ENCODE data around the gene GRHL3.
A peak's percentile ranks its signal among the peaks of the same experiment; 100 is the strongest.

Gene GRHL3

GRCh38 chr1:24318615-24319311 is 394 bp upstream of the GRHL3 start:
- DNase-seq (ENCODE audit: low spot score) = no peak
- no peak for TF ChIP-seq CTCF (conservative IDR thresholded peaks at IDR 0.05; ENCODE audit: low read depth)
- H3K27ac ChIP-seq = peak overlapping the region; percentile 86
- ChIA-PET POLR2A (ENCODE audit: low non-redundant PET) (interaction anchor here (0.6 kb wide), 1 partner anchor 158 kb away, joined by 3 read pairs; no protein-coding TSS in a partner anchor), CTCF (interaction anchor here (0.6 to 3.9 kb wide), 5 partner anchors 10 to 117 kb away, joined by 3 to 13 read pairs (median 7); no protein-coding TSS in a partner anchor)

GRCh38 chr1:24319962-24320361 is 805 bp downstream of the GRHL3 start:
- peak overlapping the region; percentile 86 for H3K27ac ChIP-seq
- ChIA-PET POLR2A (ENCODE audit: low non-redundant PET) (interaction anchor here (0.6 kb wide), 1 partner anchor 118 kb away, joined by 3 read pairs; no protein-coding TSS in a partner anchor), CTCF (interaction anchor here (0.6 to 3.9 kb wide), 5 partner anchors 9 to 319 kb away, joined by 3 to 13 read pairs (median 3); no protein-coding TSS in a partner anchor)
- TF ChIP-seq CTCF (conservative IDR thresholded peaks at IDR 0.05; ENCODE audit: low read depth) = no peak
- DNase-seq (ENCODE audit: low spot score) = no peak

- CTCF ChIA-PET = interaction anchor here (0.7 to 3.9 kb wide), 3 partner anchors 69 to 119 kb away, joined by 3 to 13 read pairs (median 3); no protein-coding TSS in a partner anchor
- POLR2A ChIA-PET (ENCODE audit: low non-redundant PET) = no interaction called here
- peak overlapping the region; percentile 87 for H3K27ac ChIP-seq
Observed at GRCh38 chr1:24321126-24321525, 2.0 kb downstream of the GRHL3 start.

GRCh38 chr1:24321697-24322469 is 2.7 kb downstream of the GRHL3 start:
- DNase-seq (ENCODE audit: low spot score) = peak; percentile 83
- peak overlapping the region; percentile 87 for H3K27ac ChIP-seq
- no peak for TF ChIP-seq CTCF (conservative IDR thresholded peaks at IDR 0.05; ENCODE audit: low read depth)
- ChIA-PET POLR2A (ENCODE audit: low non-redundant PET) (no interaction called here), CTCF (interaction anchor here (0.6 to 3.9 kb wide), 5 partner anchors 29 to 120 kb away, joined by 3 to 13 read pairs (median 3); no protein-coding TSS in a partner anchor)

More at GRCh38 chr1:24321126-24321525, 2.0 kb downstream of the GRHL3 start:
- TF ChIP-seq CTCF (conservative IDR thresholded peaks at IDR 0.05; ENCODE audit: low read depth) = no peak
- no peak for DNase-seq (ENCODE audit: low spot score)

- no peak for DNase-seq (ENCODE audit: low spot score)
- CTCF ChIA-PET = interaction anchor here (0.6 to 3.9 kb wide), 4 partner anchors 68 to 265 kb away, joined by 3 to 13 read pairs (median 3); no protein-coding TSS in a partner anchor
- H3K27ac ChIP-seq = peak overlapping the region; percentile 87
- POLR2A ChIA-PET (ENCODE audit: low non-redundant PET) = no interaction called here
- no peak for TF ChIP-seq CTCF (conservative IDR thresholded peaks at IDR 0.05; ENCODE audit: low read depth)
Observed at GRCh38 chr1:24322470-24323177, 3.5 kb downstream of the GRHL3 start.

- ChIA-PET CTCF (interaction anchor here (0.6 to 1.7 kb wide), 2 partner anchors 121 to 264 kb away, joined by 3 to 6 read pairs; no protein-coding TSS in a partner anchor), POLR2A (ENCODE audit: low non-redundant PET) (no interaction called here)
- DNase-seq (ENCODE audit: low spot score) = peak; percentile 46
- peak overlapping the region; percentile 87; the same call in 1 of the 2 replicates for H3K27ac ChIP-seq
- no peak for TF ChIP-seq CTCF (conservative IDR thresholded peaks at IDR 0.05; ENCODE audit: low read depth)
Observed at GRCh38 chr1:24323281-24323680, 4.1 kb downstream of the GRHL3 start.

Data from RWPE1 (cell line).